ENCODE measurements around the gene TFCP2. TPM values are rescaled to one million over a fixed set of nuclear protein-coding genes. Genes with fewer than 3 reads are reported as not detected.

The TFCP2 gene
- total RNA-seq, 2 experiments from 2014 or later: 9.4 to 11.7 TPM

DNA sequence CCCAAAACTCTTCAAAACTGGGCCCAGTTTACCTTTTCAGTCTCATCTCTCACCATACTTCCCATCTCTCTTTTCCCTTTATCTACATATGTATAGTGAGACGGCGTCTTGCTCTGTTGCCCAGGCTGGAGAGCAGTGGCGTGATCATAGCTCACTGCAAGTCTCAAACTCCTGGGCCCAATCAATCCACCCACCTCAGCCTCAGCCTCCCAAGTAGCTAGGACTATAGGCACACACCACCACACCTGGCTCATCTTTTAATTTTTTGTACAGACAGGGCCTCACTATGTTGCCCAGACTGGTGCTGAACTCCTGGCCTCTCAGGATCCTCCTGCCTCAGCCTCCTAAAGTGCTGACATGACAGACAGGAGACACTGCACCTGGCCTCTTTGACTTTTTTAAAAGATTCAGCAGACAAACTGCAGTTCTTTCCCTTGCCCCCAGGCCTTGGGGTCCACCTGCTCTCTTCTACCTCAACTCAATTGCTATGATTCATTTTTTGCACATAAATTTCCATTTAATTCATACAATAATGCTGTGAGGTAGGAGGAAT is 33.6 kb downstream of the TFCP2 start:
- Histone ChIP-seq H3K27ac (ENCODE audit: low read depth in 1 of 2, low read length in 2 of 2) (no peak overlapping the region), H3K4me1 (ENCODE audit: insufficient read depth, low read length) (no peaks in the 10 kb centered on the region), H3K9me3 (ENCODE audit: control insufficient read depth in 1 of 2, insufficient read depth in 1 of 2, low read length in 2 of 2) (no peaks in the 10 kb centered on the region), H3K27me3 (ENCODE audit: control insufficient read depth in 1 of 2, insufficient read depth in 2 of 2, low read length in 2 of 2) (no peaks in the 10 kb centered on the region), H3K4me3 (ENCODE audit: low read length) (no peak overlapping the region), H3K36me3 (ENCODE audit: insufficient read depth, low read length) (peaks cover 6% of the 10 kb centered on the region)
- Mint-ChIP-seq H3K27me3 (no peaks in the 10 kb centered on the region), H3K4me3 (no peak overlapping the region), H3K4me1 (ENCODE audit: low read depth) (peaks cover 8% of the 10 kb centered on the region), H3K36me3 (ENCODE audit: low read depth) (peaks cover 44% of the 10 kb centered on the region), H3K27ac (no peak overlapping the region), H3K9me3 (no peaks in the 10 kb centered on the region)
- ChIA-PET CTCF (no interaction called here), POLR2A (no interaction called here)
- no peak for DNase-seq
- intact Hi-C loops (cut with DNase I, micrococcal nuclease): no loop called here
- ATAC-seq (ENCODE audit: poor library complexity): no peak
- TF ChIP-seq CTCF (IDR thresholded peaks at IDR 0.05): no peak

- Histone ChIP-seq H3K4me3 (ENCODE audit: low read length) (no peak overlapping the region), H3K9me3 (ENCODE audit: control insufficient read depth in 1 of 2, insufficient read depth in 1 of 2, low read length in 2 of 2) (no peaks in the 10 kb centered on the region), H3K27ac (ENCODE audit: low read depth in 1 of 2, low read length in 2 of 2) (no peak overlapping the region), H3K36me3 (ENCODE audit: insufficient read depth, low read length) (no peaks in the 10 kb centered on the region), H3K27me3 (ENCODE audit: control insufficient read depth in 1 of 2, insufficient read depth in 2 of 2, low read length in 2 of 2) (no peaks in the 10 kb centered on the region), H3K4me1 (ENCODE audit: insufficient read depth, low read length) (no peaks in the 10 kb centered on the region)
- Mint-ChIP-seq H3K27me3 (no peaks in the 10 kb centered on the region), H3K4me1 (ENCODE audit: low read depth) (no peaks in the 10 kb centered on the region), H3K27ac (no peak overlapping the region), H3K9me3 (no peaks in the 10 kb centered on the region), H3K36me3 (ENCODE audit: low read depth) (peaks cover 12% of the 10 kb centered on the region), H3K4me3 (no peak overlapping the region)
- ATAC-seq (ENCODE audit: poor library complexity) (no peak), DNase-seq (no peak)
- POLR2A ChIA-PET: no interaction called here
- CTCF ChIA-PET: no interaction called here
- intact Hi-C loops (cut with DNase I, micrococcal nuclease): no loop called here
- no peak for TF ChIP-seq CTCF (IDR thresholded peaks at IDR 0.05)
Observed at GRCh38 chr12:51132693-51133092, 40.2 kb downstream of the TFCP2 start.

DNA sequence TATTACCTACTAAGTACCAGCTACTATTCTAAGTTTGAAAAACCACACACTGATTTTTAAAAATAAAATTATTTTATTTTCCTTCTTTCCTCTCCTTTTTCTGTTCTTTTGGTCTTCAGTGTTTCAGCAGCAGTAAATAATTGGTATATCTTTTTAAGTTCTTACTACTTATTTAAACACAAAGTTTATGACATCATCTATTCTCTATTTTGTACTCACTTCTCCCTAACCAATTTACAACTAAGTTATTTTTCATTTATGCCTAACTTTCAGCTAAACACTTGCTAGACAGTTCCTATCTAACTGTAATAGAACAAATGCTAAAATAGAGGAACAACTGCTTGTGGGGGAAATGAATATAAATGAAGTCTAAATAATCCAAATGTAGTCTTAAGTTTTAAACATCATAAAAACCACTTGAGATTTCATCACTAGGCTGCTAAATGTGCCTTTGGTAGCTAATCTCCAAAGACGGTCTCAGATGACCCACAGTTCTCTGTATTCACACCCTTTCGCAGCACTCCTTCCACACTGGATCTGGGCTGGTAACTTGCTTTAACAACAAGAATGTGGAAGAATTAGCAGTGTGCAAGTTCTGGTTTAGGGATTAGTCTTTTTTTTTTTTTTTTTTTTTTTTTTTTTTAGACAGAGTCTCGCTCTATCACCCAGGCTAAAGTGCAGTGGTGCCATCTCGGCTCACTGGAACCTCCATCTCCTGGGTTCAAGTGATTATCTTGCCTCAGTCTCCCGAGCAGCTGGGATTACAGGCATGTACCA is 41.0 kb downstream of the TFCP2 start:
- H3K27ac Mint-ChIP-seq: peak overlapping the region; percentile 25
- CTCF ChIA-PET: interaction anchor here (0.9 kb wide), 1 partner anchor 9 kb away, joined by 4 read pairs; no protein-coding TSS in a partner anchor
- no peak for ATAC-seq (ENCODE audit: poor library complexity)

More for the DNA sequence above, 41.0 kb downstream of the TFCP2 start:
- no peaks in the 10 kb centered on the region for H3K4me1 ChIP-seq (ENCODE audit: insufficient read depth, low read length)
- no peaks in the 10 kb centered on the region for H3K36me3 ChIP-seq (ENCODE audit: insufficient read depth, low read length)
- Mint-ChIP-seq H3K27me3 (no peaks in the 10 kb centered on the region), H3K36me3 (ENCODE audit: low read depth) (peaks cover 5% of the 10 kb centered on the region), H3K4me3 (no peak overlapping the region), H3K9me3 (no peaks in the 10 kb centered on the region), H3K4me1 (ENCODE audit: low read depth) (peaks cover 6% of the 10 kb centered on the region)
- H3K9me3 ChIP-seq (ENCODE audit: control insufficient read depth in 1 of 2, insufficient read depth in 1 of 2, low read length in 2 of 2): no peaks in the 10 kb centered on the region
- intact Hi-C loops (cut with DNase I, micrococcal nuclease): no loop called here
- TF ChIP-seq CTCF (IDR thresholded peaks at IDR 0.05): no peak
- H3K27ac ChIP-seq (ENCODE audit: low read depth in 1 of 2, low read length in 2 of 2): no peak overlapping the region
- no peaks in the 10 kb centered on the region for H3K27me3 ChIP-seq (ENCODE audit: control insufficient read depth in 1 of 2, insufficient read depth in 2 of 2, low read length in 2 of 2)
- DNase-seq: no peak
- no peak overlapping the region for H3K4me3 ChIP-seq (ENCODE audit: low read length)
- POLR2A ChIA-PET: no interaction called here
